HG02759 (cell line): Measurements from ENCODE around the gene KIF6.

Experiments used
- ATAC-seq: cut with Tn5 transposase; IDR thresholded peaks from one replicate; pipeline ENCODE4 v1.9.1; 2021; ENCODE audit warnings: mild to moderate bottlenecking, moderate library complexity; ENCODE audit not compliant: unreplicated experiment

KIF6 gene

GRCh38 chr6:39424831-39425230 lies 300.4 kb downstream of the KIF6 start:
- no peak for ATAC-seq

- no peak for ATAC-seq
These were observed 303.0 kb downstream of the KIF6 start for GRCh38 chr6:39422238-39422637.

- no peak for ATAC-seq
These were observed 303.6 kb downstream of the KIF6 start for GRCh38 chr6:39421383-39422225.

GRCh38 chr6:39420300-39421265 lies 304.6 kb downstream of the KIF6 start:
- ATAC-seq = no peak

GRCh38 chr6:39419607-39420006 lies 305.6 kb downstream of the KIF6 start:
- no peak for ATAC-seq

GRCh38 chr6:39417440-39417839 lies 307.8 kb downstream of the KIF6 start:
- ATAC-seq = no peak

GRCh38 chr6:39416728-39417127 lies 308.5 kb downstream of the KIF6 start:
- ATAC-seq = no peak

- ATAC-seq = no peak
These were observed 309.2 kb downstream of the KIF6 start for GRCh38 chr6:39416026-39416425.

GRCh38 chr6:39415482-39415881 lies 309.7 kb downstream of the KIF6 start:
- ATAC-seq = no peak

- no peak for ATAC-seq
These were observed 313.7 kb downstream of the KIF6 start for GRCh38 chr6:39411465-39411864.

- no peak for ATAC-seq
These were observed 314.2 kb downstream of the KIF6 start for GRCh38 chr6:39411001-39411400.

- no peak for ATAC-seq
These were observed 315.3 kb downstream of the KIF6 start for GRCh38 chr6:39409889-39410288.

- peak; percentile 87 for ATAC-seq
These were observed 317.7 kb downstream of the KIF6 start for GRCh38 chr6:39407446-39407993.

- no peak for ATAC-seq
These were observed 320.9 kb downstream of the KIF6 start for GRCh38 chr6:39404312-39404711.

GRCh38 chr6:39403304-39403703 lies 321.9 kb downstream of the KIF6 start:
- ATAC-seq = no peak

GRCh38 chr6:39402239-39402751 lies 322.9 kb downstream of the KIF6 start:
- no peak for ATAC-seq

- no peak for ATAC-seq
These were observed 323.8 kb downstream of the KIF6 start for GRCh38 chr6:39401376-39401775.

- ATAC-seq = no peak
These were observed 325.2 kb downstream of the KIF6 start for GRCh38 chr6:39400026-39400425.

- ATAC-seq = no peak
These were observed 328.4 kb downstream of the KIF6 start for GRCh38 chr6:39396854-39397253.

GRCh38 chr6:39393075-39393474 lies 332.1 kb downstream of the KIF6 start:
- peak; percentile 39 for ATAC-seq

GRCh38 chr6:39391182-39391581 lies 334.0 kb downstream of the KIF6 start:
- no peak for ATAC-seq
